GM19023 (cell line): Measurements from ENCODE around the gene ALG1L2.
"Not testable (repeated sequence)": the region's sequence is repeated elsewhere in the genome, so short reads cannot be mapped to it uniquely, and the experiment has no call there.

Experiments used
- ATAC-seq: cut with Tn5 transposase; IDR thresholded peaks from one replicate; pipeline ENCODE4 v1.9.1; 2021; ENCODE audit warnings: mild to moderate bottlenecking, moderate library complexity; ENCODE audit not compliant: unreplicated experiment

Gene ALG1L2

DNA sequence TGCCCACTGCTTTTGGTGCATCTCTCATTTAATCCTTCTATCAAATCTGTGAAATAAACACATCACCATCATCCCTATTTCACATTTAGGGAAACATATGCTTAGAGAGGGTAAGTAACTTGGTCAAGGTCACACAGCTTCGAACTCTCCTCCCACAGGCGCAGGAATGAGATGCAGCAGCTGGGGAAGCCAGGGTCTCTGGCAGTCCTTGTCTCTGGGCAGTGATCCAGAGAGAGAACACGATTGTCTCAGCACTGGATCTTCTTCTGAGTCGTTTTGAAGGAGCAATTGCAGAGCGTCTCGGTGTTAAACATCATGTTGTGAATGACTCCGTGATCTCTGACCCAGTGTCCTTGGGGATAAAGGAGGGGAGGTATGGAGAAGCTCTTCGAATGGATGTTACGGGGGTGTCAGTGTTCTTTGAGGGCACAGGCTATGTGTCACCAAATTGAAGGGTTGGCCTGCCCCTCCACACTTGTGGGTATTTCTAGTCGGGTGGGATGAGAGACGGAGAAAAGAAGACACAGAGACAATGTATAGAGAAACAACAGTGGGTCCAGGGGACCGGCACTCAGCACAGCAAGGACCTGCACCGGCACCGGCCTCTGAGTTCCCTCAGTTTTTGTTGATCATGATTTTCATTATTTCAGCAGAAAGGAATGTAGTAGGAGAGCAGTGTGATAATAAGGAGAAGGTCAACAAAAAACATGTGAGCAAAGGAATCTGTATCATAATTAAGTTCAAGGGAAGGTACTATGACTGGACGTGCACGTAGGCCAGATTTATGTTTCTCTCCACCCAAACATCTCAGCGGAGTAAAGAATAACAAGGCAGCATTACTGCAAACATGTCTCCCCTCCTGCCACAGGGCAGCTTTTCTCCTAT is 41.5 kb downstream of the ALG1L2 start:
- not testable (repeated sequence) for ATAC-seq

DNA sequence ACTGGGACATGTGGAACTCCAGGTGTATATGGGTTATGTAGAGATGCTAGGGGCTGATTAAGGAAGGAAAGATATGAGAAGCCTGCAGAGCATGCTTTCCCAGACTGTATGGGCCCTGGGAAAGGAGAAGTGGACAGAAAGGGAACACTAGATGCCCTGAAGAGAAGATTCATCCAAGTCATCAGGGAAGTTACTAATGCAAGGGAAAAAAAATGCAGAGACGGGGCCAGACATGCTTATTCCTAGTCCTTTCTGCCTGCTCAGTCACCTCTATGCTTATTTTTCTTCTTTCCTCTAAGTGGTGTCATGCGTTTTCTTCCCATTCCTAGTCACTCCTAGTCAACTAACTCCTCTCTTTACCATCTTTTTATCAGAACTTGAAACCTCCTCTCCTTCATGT is 43.8 kb downstream of the ALG1L2 start:
- not testable (repeated sequence) for ATAC-seq

DNA sequence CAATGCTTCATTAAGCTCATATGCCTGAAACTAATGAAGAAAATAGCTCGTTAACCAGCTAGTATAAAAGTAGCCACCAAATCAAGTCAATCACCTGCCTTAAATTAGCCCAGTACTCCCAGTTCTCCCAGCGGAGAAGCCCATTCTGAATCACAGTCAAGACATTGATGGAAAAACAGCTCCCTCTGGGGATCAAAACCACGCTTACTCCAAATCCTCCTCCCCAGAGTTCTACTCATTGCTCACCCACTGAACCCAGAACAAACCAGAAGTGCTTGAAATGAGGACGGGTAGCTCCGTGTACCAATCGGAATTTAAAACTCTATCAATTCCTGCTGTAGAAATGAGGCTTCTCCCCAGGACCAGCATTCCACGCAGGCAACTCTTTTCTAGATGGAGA is 54.7 kb downstream of the ALG1L2 start:
- not testable (repeated sequence) for ATAC-seq

DNA sequence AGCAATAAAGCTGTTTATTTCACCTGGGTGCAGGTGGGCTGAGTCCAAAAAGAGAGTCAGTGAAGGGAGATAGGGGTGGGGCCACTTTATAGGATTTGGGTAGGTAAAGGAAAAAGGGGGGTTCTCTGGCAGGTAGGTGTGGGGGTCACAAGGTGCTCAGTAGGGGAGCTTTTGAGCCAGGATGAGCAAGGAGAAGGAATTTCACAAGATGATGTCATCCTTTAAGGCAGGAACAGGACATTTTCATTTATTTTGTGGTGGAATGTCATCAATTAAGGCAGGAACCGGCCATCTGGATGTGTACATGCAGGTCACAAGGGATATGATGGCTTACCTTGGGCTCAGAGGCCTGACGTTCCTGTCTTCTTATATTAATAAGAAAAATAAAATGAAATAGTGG is 56.1 kb downstream of the ALG1L2 start:
- not testable (repeated sequence) for ATAC-seq

DNA sequence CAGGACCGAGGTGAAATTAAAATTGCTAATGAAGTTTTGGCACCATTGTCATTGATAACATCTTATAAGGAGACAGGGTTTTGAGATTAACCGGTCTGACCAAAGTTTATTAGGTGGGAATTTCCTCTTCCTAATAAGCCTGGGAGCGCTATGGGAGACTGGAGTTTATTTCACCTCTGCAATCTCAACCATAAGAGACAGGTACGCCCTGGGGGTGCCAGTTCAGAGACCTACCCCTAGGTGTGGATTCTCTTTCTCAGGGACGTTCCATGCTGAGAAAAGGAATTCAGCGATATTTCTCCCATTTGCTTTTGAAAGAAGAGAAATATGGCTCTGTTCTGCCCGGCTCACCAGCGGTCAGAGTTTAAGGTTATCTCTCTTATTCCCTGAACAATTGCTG is 57.4 kb downstream of the ALG1L2 start:
- ATAC-seq, result not testable (repeated sequence)

DNA sequence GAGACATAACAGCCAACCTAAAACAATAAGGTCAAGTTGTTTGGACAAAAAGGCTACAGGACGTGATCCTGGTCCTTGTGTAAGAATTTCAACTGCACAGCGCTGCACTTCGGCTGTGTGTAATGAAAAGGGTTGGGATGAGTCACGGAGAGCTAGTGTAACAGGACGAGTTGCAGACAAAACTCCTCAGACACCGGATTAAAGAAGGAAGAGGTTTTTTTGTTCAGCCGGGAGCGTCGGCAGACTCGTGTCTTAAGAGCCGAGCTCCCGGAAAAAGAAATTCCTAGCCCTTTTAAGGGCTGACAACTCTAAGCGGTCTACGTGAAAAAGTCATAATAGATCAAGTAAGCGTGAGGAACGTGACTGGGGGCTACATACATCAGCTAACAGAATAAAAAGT is 59.1 kb downstream of the ALG1L2 start:
- ATAC-seq, result not testable (repeated sequence)

DNA sequence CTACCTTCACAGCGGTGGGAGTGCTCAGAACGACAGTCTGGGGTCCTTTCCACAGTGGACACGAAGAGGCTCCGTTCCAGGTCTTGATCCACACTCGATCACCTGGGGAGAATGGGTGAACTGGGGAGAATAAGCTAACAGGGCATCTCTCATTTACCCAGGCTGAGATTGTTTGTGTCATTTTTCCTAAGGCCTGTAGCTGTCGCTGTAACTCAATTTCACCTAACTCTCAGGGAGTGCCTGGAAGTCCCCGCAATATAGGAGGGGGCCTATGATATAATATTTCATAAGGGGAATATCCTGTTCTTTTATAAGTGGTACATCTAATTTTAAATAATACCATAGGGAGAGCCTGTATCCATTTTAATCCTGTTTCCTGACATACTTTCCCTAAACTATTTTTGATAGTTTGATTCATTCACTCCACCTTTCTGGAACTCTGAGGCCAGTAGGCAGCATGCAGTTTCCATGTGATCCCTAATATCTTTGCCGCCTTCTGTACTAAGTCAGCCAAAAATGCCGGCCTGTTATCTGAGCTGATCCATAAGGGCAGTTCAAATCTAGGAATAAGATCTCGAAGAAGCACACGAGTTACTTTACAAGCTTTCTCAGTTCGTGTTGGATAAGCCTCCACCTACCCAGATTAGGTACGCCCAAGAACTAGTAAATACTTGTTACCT is 62.2 kb downstream of the ALG1L2 start:
- ATAC-seq, result not testable (repeated sequence)

DNA sequence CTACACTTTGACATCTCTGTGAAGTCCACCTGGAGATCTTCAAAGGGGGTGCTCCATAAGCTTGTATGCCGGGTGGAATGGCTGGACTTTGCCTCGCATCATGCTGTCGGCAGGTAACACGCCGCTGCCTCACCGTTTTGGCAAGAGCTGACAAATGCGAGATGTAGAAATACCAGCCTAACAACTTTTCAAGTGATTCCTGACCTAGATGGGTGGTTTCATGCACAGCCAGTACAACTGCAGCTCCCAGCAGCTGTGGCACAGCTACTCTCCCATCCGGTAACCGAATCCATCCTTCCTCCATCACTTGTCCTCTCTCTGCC is 62.7 kb downstream of the ALG1L2 start:
- not testable (repeated sequence) for ATAC-seq

DNA sequence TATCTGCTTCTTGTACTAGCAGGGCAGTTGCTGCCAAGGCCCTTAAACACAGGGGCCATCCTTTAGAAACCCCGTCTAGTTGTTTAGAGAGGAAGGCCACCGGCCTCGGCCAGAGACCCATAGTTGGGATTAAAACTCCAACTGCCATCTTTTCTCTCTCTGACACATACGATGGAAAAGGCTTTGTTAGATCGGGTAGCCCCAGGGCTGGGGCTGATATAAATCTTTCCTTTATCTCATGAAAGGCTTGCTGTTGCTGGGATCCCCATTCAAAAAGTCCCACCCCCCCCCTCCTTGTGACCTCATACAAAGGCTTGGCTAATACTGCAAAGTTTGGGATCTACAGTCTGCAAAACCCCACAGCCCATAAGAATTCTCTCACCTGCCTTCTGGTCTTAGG is 63.8 kb downstream of the ALG1L2 start:
- not testable (repeated sequence) for ATAC-seq

DNA sequence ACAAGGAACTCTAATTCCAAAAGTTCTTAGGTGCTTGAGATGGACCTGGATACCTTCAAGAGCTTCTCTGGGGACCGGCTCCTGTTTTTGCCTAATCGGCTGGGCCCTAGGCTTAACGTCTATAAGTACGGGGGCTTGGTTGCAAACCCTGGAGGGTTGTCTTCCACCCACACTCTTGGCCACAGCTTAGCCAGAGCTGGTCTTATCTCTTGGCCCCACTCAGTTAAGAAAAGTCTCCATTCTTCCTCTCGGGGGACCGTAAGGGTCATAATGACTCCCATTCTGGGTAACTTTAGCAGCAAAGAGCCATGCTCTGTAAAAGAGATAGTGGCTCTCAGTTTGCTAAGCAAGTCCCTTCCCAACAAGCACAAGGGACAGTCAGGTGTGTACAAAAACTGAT is 64.8 kb downstream of the ALG1L2 start:
- ATAC-seq, result not testable (repeated sequence)
